HEK293T (cell line): ENCODE results near the gene ZNF799.
A peak's percentile ranks its signal among the peaks of the same experiment; 100 is the strongest.
"Not testable (repeated sequence)": the region's sequence is repeated elsewhere in the genome, so short reads cannot be mapped to it uniquely, and the experiment has no call there.

Experiments used
- CTCF ChIA-PET: fragments of 350-600 bp; formaldehyde crosslinking; extraction: SDS; loops from one replicate; lab custom pipeline; 2021; ENCODE audit warnings: antibody characterized with exemption, inconsistent platforms; lab: Yijun Ruan, JAX
- POLR2A ChIA-PET: fragments of 350-600 bp; formaldehyde crosslinking; extraction: SDS; loops from one replicate; lab custom pipeline; 2020; ENCODE audit warnings: antibody characterized with exemption, inconsistent platforms; lab: Yijun Ruan, JAX
- DNase-seq: peaks from one replicate; pipeline ENCODE4 v3.0.0; 2012; ENCODE audit warnings: mixed read lengths; ENCODE audit errors: extremely low spot score
- ARNT ChIP-seq: fragments of 450-650 bp; IDR thresholded peaks from 2 replicates; pipeline ENCODE4 v1.6.1; 2017; ENCODE audit warnings: mild to moderate bottlenecking
- BHLHE40 ChIP-seq: fragments of 450-650 bp; IDR thresholded peaks from 2 replicates; pipeline ENCODE4 v1.6.1; 2016; ENCODE audit warnings: mild to moderate bottlenecking, moderate library complexity, borderline replicate concordance
- CTBP1 ChIP-seq: fragments of 450-650 bp; IDR thresholded peaks from 2 replicates; pipeline ENCODE4 v1.6.1; 2016; ENCODE audit warnings: borderline replicate concordance
- ELF4 ChIP-seq: fragments of 450-650 bp; IDR thresholded peaks from 2 replicates; pipeline ENCODE4 v1.6.1; 2017; ENCODE audit warnings: antibody characterized with exemption
- FOXA1 ChIP-seq: fragments of 450-650 bp; IDR thresholded peaks from 2 replicates; pipeline ENCODE4 v1.6.1; 2016; ENCODE audit warnings: mild to moderate bottlenecking
- FOXK2 ChIP-seq: fragments of 450-650 bp; IDR thresholded peaks from 2 replicates; pipeline ENCODE4 v1.6.1; 2016; ENCODE audit warnings: mild to moderate bottlenecking
- FOXM1 ChIP-seq: fragments of 450-650 bp; IDR thresholded peaks from 2 replicates; pipeline ENCODE4 v1.6.1; 2017; ENCODE audit warnings: mild to moderate bottlenecking, borderline replicate concordance
- HDGF ChIP-seq: fragments of 450-650 bp; IDR thresholded peaks from 2 replicates; pipeline ENCODE4 v1.6.1; 2017; ENCODE audit warnings: antibody characterized with exemption, borderline replicate concordance
- L3MBTL2 ChIP-seq: fragments of 450-650 bp; conservative IDR thresholded peaks from 2 replicates; pipeline ENCODE4 v1.6.1; 2016; ENCODE audit warnings: mild to moderate bottlenecking
- LEF1 ChIP-seq: fragments of 450-650 bp; IDR thresholded peaks from 2 replicates; pipeline ENCODE4 v1.6.1; 2017; ENCODE audit warnings: mild to moderate bottlenecking, borderline replicate concordance
- NFRKB ChIP-seq: fragments of 450-650 bp; IDR thresholded peaks from 2 replicates; pipeline ENCODE4 v1.6.1; 2016; ENCODE audit warnings: mild to moderate bottlenecking, moderate library complexity
- SP1 ChIP-seq: fragments of 450-650 bp; IDR thresholded peaks from 2 replicates; pipeline ENCODE4 v1.6.1; 2017
- SUZ12 ChIP-seq: fragments of 450-650 bp; IDR thresholded peaks from 2 replicates; pipeline ENCODE4 v1.6.1; 2016; ENCODE audit warnings: mild to moderate bottlenecking
- TARDBP ChIP-seq: fragments of 450-650 bp; IDR thresholded peaks from 2 replicates; pipeline ENCODE4 v1.6.1; 2016
- ZNF384 ChIP-seq: fragments of 450-650 bp; IDR thresholded peaks from 2 replicates; pipeline ENCODE4 v1.6.1; 2016
- TF ChIP-seq, protein P1 (sequence below): fragments of 450-650 bp; IDR thresholded peaks from 2 replicates; pipeline ENCODE4 v1.6.1; 2016

The ZNF799 gene

DNA sequence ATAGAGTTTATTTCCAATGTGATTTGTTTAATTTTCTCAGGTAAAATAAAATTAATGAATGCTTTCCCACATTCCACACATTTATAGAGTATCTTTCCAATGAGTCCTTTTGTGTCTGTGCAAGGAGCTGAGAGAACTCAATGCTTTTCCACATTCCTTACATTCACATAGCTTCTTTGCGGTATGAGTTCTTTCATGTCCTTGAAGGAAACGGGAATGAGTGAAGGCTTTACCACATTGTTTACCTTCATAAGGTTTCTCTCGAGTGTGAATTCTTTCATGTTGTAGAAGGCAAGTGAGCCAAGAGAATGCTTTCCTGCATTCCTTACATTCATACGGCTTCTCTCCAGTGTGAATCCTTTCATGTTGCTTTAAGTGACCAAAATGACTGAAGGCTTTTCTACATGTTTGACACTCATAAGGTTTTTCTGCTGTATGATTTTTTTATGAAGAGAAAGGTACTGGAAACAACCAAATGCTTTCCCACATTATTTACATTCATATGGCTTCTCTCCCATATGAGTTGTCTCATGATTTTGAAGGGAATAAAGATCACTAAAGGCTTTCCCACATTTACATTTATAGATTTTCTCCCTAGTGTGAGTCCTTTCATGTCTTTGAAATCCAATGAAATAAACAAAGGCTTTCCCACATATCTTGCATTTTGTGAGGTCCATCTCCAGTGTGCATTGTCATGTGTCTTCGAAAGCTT is 21.2 kb downstream of the ZNF799 start:
- ChIA-PET POLR2A (no interaction called here), CTCF (no interaction called here)
- DNase-seq: no peak
- no peak for TF ChIP-seq L3MBTL2
- TF ChIP-seq LEF1: no peak
- TF ChIP-seq TARDBP: no peak

DNA sequence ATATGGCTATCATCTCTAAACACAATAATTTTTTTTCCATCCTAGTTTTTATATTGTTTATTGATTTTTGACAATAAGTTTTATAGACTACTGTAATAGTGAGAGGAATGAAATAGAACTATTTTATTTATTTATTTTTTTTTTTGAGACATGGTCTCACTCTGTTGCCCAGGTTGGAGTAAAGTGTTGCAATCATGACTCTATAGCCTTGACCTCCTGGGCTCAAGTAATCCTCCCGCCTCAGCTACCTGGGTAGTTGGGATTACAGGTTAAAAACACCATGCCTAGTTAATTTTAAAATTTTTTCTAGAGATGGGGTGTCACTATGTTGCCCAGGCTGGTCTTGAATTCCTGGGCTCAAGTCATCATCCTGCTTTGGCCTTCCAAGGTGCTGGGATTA is 27.0 kb downstream of the ZNF799 start:
- no peak for DNase-seq
- TF ChIP-seq LEF1: no peak
- TF ChIP-seq SUZ12: no peak
- TF ChIP-seq TARDBP: no peak
- no peak for TF ChIP-seq ZNF384
- TF ChIP-seq, protein P1, sequence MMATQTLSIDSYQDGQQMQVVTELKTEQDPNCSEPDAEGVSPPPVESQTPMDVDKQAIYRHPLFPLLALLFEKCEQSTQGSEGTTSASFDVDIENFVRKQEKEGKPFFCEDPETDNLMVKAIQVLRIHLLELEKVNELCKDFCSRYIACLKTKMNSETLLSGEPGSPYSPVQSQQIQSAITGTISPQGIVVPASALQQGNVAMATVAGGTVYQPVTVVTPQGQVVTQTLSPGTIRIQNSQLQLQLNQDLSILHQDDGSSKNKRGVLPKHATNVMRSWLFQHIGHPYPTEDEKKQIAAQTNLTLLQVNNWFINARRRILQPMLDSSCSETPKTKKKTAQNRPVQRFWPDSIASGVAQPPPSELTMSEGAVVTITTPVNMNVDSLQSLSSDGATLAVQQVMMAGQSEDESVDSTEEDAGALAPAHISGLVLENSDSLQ: no peak
- no peak for TF ChIP-seq FOXA1
- TF ChIP-seq HDGF: no peak
- no peak for TF ChIP-seq CTBP1
- no peak for TF ChIP-seq BHLHE40
- no peak for TF ChIP-seq ELF4
- TF ChIP-seq L3MBTL2: no peak
- TF ChIP-seq NFRKB: no peak
- CTCF ChIA-PET: no interaction called here
- POLR2A ChIA-PET: no interaction called here

DNA sequence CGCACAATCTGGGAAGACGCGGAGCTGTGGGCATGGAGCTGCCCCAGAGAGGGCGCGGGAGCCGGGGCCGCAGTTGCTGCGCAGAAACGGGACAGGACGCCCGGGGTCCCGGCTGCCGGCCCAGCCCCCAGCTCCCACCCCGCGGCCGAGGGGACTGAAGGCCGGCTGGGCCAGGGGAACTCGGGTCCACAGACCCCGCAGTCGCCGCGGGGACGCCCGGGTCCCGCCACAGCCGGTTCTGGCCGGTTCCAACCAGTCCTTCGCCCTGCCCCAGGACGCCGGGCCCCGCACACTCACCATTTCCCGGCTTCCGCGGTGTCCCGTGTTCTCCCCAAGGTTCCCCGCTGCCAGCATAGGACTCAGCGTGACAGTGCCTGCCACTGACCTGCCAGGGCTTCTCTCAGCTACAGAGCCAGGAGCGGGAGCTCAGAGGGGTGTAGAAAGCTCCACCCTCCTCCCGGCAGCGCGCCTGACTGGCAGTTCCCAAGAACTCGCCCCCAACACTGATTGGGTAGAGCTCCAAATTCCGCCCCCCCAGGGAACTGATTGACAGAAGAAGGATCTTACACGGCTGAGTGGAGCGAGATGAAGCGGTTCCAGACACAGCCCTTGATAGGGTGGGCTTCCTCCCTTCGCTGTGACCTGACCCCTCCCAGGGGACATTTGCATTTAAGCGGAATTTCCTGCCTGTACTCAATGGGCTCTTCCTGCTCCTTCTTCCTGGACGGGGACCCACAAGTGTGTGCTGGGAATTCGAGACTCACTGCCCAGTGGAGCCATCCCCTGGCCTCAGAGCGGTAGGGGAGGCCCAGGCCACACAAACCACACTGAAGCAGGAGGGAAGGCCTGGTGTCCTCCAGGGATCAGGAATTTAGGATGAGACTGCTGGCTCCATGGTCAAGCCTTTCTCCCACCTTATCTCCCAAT is 35.6 kb downstream of the ZNF799 start, which contains the start of gene ZNF442:
ZNF442 (minus strand) TSS at position 448 of the 927 bp plus-strand sequence. CDS start 2,052 bp downstream, outside the sequence.
- ChIA-PET CTCF (no interaction called here), POLR2A (interaction anchor here (0.6 to 1.5 kb wide), 5 partner anchors 32 to 118 kb away, joined by 3 to 8 read pairs (median 3); partner anchors contain the start of genes ZNF563 and ZNF799)
- no peak for TF ChIP-seq HDGF
- TF ChIP-seq, protein P1: peak; percentile 97
- peak; percentile 75 for DNase-seq

DNA sequence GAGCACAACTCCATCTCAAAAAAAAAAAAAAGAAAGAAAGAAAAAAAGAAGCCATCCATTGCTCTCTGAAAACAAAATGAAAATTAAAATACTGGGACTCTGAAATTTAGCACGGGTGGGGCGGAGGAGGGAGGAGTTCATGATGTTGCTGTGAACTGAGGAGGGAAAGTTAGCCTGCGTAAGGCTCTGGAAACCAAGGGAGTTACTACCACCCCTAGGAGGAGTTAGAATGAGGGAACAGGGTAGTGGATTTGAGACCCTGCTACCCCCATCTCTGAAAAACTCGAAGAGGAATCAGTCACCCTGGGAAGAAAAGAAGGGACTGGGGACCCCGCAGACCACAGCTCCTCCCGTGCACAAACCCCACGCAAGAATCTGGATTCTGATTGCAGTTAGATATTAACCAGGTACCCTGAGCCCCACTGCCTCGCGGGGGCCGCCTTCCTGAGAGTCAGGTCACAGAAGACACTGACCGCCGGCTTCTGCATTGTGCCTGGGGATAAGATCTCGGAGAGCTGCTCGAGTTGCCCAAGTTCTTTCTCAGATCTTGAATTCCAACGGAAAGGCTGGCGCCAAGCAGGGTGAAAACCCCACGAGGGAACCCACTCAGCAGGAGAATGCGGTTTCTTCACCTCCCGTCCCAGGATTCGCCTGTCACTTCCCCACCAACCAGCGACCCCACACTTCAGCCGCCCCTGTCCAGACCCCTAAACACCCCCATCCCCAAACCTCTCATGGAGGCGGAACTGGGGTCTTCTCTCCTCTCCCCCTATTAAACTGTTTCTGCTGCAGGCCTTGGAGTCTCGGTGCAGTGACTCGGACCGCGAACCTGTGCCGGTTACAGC is 36.5 kb downstream of the ZNF799 start:
- ChIA-PET CTCF (no interaction called here), POLR2A (interaction anchor here (0.8 to 1.5 kb wide), 4 partner anchors 31 to 119 kb away, joined by 3 to 8 read pairs (median 3); partner anchors contain the start of gene ZNF563)
- TF ChIP-seq ZNF384: no peak
- DNase-seq: peak; percentile 10

DNA sequence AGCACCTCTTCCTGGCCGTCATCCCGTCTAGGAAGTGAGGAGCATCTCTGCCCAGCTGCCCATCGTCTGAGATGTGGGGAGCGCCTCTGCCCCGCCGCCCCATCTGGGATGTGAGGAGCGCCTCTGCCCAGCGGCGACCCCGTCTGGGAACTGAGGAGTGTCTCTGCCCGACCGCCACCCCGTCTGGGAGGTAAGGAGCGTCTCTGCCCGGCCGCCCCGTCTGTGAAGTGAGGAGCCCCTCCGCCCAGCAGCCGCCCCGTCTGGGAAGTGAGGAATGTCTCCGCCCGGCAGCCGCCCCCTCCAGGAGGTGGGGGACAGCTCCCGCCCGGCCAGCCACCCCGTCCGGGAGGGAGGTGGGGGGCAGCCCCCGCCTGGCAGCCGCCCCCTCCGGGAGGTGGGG is 38.8 kb downstream of the ZNF799 start:
- POLR2A ChIA-PET, DNase-seq, CTCF ChIA-PET: not testable (repeated sequence)

DNA sequence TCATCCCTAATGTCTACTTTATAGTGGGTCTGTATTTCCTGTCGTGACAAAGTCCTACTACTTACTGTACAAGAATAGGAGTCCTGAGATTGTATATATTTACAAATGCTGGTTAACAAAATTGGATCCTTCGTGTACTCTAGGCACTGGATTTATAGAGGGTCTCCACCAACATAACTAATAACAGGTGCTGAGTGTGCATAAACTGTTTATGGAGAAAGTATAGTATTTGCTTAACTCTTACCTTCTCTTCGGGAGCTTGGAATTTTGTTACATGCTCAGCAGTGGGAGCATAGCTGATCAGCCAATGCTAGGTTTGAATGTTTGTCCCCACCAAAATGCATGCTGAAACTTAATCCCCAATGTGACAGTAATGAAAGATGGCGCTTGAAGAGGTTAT is 47.7 kb downstream of the ZNF799 start:
- TF ChIP-seq FOXM1 (no peak), BHLHE40 (no peak), TARDBP (no peak), ELF4 (no peak), FOXA1 (no peak), HDGF (no peak), ARNT (no peak), L3MBTL2 (no peak), SP1 (no peak), CTBP1 (no peak), ZNF384 (no peak), LEF1 (no peak), FOXK2 (no peak), SUZ12 (no peak), NFRKB (no peak)
- TF ChIP-seq, protein P1: no peak
- CTCF ChIA-PET: no interaction called here
- no peak for DNase-seq
- POLR2A ChIA-PET: no interaction called here
